Stimulated activated CD8-positive, alpha-beta memory T cell treated with anti-CD3 and anti-CD28 coated beads, Interleukin-15, amount 100 ng/mL, for 4 hours (primary cell): ENCODE data around the gene CD46.

Source experiments
- DNase-seq, 2 donors: peaks; one replicate each; pipeline ENCODE4 v3.0.0-alpha.2; 2020; ENCODE audit warnings: low read depth in 2 of 2

The CD46 gene

DNA sequence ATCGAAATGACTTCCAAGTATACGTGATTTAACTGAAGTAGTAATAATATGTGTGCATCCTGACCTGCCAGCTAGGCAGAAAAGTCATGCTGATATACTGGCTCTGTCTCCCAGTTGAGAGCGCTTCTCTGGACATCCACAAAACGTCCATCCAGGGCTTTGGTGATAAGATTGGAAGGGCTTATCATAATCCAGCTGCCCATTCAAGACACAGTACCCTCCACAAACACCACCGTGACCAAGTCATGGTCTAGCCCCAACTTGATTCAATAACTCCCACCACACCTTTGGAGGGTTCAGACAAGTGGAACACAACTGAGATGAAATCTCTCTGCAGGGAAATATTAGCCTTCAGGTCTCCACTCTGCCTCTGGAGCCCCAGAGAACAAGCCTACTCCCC, 76.2 kb downstream of the CD46 start:
- DNase-seq = no peak

DNA sequence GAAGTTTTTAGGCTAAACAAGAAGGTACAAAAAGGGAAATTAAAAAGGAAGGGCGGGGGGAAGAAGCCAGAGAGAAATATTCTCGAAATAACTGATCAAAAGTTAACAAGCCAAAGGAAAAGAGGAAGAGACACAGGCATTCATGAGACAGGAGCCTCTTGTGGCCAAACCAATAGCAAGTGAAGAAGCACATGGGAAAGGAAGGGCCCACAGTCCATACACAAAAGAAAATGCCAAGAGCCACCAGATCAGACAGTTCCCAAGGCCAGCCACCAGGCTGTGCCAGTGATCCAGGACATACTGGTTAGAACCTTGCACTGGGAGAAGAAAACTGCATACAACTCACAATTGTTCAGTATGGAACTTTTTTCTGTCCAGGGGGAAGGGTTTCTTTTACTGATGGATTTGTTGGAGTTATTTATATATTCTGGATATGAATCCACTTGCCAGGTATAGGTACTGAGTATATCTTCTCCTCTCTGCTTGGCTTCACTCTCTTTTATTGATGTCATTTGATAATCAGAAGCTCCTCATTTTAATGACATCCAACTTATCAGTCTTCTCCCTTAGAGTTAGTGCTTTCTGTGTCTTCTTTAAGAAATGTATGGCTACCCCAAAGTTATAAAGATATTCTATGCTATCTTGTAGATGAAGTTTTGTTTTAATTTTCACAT, 76.8 kb downstream of the CD46 start:
- peak in 1 of 2 donors; percentile 43 for DNase-seq

DNA sequence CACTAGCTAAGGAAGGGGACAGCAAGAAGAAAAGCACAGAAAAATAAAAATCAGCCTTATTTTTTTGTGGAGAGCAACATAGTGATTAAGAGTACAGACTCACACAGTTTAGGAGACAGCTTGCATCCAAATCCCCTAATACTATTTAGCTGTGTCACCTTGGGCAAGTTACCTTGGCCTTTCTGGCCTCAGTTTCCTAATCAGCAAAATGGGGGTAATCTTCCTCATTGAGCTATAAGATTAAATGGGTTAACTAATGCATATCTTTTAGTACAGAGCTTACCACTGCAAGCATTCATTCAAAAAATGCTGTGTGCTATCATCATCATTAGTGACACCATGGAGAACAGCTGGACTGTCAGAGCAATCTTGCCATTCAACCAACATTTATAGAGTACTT, 77.7 kb downstream of the CD46 start:
- no peak for DNase-seq

DNA sequence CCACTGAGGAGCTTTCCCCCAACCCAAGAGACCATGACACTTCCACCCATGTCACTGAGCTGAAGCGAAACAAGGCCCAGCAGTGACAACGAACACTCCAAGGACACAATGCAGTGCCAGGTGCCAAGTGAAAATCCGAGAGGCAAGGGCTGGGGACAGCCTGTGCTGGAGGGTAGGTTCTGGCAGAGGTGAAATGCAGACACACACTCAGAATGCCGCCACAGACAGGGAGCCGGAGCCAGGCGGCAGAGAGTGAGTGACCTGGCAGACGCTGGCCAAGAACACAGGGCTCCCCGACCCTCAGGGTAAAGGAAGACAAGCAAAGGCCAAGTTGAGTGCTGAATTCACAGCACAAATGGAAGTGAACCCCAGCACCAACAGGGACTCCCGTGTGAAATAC, 78.9 kb downstream of the CD46 start:
- no peak for DNase-seq

DNA sequence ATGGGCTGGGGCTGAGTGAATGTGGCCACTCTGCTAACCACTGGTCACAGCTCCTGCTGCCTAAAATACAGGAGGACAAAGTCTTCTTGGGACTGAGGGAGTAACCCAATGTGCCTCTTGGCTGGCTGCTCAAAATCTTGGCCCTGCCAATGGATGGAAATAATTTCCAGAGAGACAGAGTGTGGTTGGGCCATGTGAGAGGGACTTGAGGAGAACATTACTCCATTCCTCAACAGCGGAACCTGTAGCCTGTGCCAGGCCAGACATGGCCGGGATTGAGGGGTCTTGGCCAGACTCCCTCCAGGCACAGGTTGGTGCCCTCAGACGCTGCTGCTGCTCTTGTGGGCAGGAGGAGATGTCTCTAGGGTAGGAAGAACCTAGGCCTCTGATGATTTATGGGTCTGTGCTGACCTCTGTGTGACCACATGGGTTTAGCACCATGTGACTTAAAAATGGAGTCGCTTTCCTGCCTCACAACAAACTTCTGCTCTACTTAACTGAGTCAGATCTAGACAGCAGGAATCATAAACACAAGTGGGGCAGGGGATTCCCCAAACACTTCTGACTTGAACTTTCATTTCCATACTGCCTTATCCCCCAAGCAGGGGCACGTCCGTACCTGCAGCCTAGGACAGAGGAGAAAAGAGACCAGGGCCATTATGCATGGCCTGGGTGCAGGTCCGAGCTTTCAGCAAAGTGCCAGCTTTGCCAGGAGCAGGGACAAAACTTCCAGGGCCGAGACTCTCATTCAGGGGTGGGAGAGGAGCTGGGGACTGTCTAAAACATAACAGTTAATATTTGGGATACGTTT, 79.9 kb downstream of the CD46 start:
- DNase-seq = no peak

DNA sequence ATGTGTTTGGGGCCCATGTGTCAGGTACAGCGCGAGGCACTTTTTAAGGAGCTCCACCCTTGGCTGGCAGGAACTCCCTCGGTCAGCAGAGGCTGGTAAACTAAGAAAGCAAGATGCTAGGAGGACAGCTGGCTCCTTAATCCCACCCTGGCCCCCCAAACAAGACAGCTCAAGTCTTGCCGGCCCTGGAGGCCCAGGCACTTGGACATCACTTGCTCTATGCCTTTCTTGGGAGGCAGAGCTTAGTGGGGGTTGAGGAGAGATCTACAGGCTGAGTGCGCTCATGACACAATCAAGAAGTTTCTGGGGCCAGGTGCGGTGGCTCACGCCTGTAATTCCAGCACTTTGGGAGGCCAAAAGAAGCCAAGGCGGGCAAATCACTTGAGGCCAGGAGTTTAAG, 80.9 kb downstream of the CD46 start:
- DNase-seq = no peak

DNA sequence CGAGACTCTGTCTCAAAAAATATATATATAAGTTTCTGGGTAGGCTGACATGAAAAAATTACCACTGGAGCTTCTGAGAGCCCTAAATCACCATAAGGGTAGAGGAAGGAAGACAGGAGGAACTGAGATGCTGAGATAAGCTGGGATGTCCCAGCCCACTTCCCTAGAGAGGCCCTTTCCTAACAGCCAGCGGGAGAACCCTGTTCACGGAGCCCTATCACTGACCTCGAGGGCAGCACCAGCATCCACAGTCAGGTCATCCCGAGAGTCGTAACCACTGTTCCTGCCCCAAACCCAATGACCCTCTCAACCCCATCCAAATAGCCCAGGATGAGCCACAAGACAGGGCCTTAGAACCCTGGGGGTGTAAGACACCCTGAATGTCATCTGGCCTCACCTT, 81.5 kb downstream of the CD46 start:
- DNase-seq = no peak

DNA sequence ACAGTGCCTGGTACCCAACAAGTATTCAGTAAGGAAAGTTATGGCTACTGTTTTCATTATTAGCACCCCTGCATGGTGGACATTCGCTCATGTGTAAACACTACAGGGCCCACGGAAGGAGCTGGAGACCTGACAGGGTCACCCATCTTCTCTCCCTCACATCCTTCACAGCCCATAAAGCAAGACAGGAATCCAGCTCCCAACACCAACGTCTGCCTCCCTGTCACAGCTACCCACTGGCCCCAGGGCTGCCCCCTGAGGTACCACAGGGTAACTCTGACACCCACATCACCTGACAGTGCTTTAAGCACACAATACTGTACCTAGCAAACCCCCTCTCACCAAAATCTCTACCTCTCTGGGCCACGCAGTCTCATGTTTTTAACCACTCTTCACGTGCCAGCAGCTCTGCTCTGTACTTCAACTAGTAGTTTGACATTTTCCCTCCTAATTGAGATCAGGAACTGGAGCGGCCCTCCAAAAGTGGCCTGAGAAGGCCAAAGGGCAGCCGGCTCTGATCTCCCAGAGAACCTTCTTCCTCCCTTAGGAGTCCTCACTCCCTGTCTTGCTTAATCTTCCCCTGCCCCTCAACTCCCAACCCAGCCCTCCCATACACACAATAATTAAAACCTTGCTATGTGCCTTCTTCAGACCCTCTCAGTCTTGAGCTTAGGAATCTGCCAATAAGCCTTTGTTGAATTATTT, 82.3 kb downstream of the CD46 start:
- no peak for DNase-seq

DNA sequence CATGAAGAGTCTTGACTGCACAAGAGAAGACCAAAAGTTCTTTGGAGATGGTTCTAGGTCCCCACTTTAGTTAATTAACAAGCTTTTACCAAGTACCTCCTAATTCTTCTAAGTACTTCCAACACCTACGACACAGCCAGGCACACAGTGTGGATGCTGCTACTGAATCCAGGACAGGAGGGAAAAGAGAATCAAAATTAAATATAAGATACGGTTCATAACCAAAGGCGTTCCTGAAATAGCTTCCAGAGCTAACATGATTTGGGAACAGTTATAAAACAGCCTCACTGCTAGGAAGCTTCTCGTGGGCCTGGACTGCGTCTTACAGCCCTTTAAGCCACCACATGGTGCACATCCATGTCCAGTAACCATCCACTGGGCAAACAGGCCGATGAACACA, 84.1 kb downstream of the CD46 start:
- no peak for DNase-seq

DNA sequence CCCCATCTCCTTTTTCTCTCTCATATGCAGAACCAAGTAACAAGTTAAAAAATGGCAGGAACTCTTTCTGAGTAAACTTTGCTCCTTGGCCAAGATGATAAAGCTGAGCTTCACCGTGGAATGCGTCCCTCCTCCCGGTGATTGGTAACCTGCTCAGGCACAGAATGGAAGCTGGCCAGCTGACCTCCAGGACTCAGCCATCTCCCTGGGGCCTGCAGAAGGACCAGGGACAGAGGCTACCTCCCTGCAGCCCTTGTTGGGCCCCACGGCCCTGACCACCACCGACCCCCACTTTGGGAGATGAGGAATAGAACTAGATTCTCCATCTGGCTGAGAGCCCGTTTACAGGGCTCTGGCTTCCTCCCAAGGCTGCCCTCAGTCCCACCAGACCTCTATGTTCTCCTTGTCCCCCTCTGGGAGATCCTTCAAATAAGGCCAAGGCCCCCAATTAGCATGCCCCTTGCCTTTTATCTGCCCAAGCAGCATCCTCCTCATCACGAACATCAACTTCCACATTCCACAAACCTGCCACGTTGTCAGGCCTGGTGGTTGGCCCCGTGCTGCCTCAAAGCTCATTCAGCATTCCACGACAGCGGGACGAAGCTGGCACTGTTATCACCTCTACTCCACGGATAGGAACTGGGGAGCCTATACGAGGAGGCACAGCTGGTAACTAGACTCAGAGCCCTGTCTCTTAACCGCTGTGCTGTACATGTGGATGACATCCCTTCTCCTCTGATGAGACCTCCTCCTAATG, 84.9 kb downstream of the CD46 start:
- DNase-seq = no peak

DNA sequence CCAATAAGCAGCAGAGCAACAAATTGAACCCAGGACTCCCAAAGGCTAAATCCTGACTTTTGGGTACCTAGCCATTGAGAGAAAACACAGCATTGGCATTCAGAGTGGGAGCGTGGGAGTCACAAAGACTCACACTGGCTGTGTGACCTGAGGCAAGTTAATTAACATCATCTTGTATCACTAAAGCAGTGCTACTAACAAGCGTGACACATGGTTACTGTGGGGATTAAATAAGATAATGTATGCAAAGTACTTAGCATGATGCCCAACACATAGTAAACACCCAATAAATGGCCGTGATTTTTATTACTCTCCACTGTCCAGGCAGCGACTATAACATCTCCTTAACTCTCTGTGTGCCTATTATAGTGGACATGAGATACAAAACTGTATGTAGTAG, 85.8 kb downstream of the CD46 start:
- no peak for DNase-seq

DNA sequence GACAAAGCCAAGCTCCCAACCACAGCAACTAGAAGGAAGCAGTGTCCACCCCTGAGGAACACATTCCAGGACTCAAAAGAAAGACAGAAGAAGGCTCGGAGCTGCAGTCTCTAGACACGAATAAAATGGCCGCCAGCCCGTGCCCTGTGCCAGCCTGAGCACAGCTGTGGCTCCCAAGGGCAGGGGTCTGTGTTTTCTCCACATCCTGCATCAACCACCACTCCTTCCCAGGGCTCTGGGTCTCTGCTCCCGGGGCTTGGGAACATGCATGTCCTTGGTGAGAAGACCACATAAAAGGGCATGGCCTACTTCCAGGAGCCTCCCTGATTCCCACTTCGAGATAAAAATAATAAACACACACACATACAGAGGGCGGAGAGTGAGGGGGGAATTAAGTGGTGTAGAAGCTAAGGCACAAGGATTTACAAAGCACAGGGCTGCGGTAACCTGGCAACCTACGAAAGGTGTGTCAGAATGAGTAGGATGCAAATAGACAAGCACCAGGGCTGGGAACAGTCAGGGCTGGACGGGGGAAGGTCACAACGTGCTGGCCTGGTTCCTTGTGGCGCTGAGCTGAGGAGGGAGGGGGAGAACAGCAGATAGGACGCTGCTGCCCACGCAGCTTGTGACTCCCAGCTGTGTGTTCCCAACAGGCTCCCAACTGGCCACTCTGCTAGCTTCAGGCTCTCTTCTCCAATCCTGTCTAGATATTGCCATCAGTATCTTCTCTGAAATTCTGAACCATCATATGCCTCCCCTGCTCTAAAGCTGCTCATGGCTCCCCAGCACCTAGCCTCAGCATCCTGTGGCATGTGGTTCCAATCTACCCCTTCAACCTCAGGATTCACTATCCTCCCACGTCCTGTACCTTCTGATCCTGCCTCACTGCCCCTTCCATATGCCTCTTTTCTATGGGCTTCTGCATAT, 86.6 kb downstream of the CD46 start:
- DNase-seq = no peak

DNA sequence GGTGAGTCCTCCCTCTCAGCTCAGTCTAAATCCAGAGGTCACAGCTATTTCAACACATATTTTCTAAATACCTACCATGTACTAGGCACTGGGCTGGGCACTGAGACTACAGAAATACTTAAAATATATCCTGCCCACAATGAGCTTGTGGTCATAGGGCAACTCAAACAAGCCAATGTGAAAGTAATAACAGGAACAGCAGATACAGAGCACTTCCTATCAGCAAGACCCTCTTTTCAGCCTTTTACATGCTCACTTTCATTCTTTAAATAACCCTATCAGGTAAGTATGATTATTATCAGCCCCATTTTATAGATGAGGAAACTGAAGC, 87.2 kb downstream of the CD46 start:
- DNase-seq = no peak

DNA sequence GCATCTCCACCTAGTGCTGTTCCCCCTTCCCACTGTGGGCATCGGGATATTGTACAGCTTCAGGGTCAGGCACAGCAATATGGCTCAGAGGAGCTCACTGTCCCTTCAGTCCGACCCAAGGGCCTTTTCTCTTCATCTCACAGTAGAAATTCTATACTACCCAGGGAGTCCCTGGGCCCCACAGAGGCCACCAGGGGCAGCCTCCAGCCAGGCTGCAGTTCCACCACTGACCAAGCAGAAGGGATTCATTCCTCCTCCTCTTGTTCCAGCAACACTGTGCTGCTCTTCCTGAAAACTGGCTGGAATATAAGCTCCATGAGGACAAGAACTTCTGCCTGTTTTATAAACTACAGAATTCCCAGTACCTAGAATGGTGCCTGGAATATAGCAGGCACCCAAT, 88.5 kb downstream of the CD46 start:
- DNase-seq = no peak

DNA sequence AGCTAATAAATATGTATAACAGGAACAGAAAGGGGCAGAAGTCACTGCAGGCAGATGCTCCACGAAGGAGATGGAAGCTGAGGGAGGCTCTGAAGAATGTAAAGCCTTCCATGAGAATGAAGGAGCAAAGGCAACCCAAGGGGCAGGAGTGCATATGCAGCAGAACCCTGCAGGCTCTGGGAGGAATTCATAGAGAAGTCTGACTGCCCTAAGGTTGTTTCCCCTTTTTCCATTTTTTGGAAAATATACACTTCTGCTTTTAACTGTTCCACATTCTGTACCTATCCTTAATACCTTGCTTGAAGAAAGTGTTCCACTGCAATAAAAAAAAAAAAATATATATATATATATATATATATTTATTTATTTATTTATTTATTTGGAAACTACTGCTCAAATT, 89.4 kb downstream of the CD46 start:
- DNase-seq = no peak

DNA sequence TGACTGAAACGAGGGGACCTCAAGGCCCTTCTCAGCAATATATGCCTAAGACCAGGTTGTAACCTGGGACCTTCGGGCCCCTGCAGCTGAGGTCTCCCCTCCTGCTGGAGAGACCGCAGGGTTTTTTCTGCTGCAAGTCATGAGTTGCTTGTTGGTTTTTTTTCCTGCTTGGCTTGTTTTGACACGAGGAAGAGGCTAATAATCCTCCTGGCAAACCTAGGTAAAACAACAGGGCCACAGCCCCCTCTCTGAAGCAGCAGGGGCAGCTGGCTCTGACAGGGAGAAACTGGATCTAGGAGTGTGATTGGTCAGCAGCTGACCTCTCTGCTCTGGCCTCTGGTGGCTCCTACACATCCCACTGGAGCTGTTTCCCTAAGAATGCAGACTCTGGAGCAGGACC, 90.0 kb downstream of the CD46 start:
- no peak for DNase-seq

DNA sequence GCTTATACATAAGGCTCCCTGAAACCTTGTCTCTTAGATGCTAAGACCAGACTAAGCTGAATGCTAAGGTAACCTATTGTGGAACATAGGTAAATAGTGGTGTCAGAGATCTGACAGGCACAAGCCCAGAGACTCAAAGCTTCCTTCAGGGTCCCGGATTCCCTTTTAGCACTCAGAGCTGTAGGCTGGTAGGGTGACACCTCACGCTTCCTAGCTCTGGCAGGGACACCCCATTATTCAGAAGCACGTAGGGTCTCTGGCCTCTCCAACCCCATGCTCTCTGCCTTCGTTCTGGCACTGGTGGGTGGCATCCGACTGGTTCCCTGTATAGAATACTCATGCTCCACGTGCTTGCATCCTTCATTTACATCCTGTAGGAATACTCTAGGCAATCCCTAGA, 90.7 kb downstream of the CD46 start:
- no peak for DNase-seq

DNA sequence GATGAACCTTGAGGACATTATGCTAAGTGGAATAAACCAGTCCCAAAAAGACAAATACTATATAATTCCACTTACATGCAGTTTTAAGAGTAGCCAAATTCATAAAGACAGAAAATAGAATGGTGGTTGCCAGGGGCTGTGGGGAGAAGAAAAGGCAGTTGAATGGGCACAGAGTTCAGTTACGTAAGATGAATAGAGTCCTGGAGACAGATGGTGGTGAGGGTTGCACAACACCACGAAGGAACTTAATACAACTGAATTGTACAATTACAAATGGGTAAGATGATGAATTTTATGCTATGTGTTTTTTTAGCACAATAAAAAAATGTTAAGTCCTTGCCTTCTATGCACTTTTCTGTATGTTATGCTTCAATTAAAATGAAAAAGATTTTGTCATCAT, 92.5 kb downstream of the CD46 start:
- DNase-seq = no peak
